ENCODE data around the gene RPRD1B. TPM values are rescaled to one million over a fixed set of nuclear protein-coding genes. Genes with fewer than 3 reads are reported as not detected.

The RPRD1B gene
- polyA plus RNA-seq, 1 of the 3 experiments (the other 2 are of a cell fraction), result 11.8 TPM

GRCh38 chr20:38063911-38064530 is 30.5 kb downstream of the RPRD1B start:
- no peak for DNase-seq
- H3K79me2 ChIP-seq (ENCODE audit: insufficient read depth), result no peaks in the 10 kb centered on the region
- peaks cover 0 to 20% of the 10 kb centered on the region in 2 experiments; a peak in 2 of 4 replicates for H3K4me1 ChIP-seq (ENCODE audit: control insufficient read depth in 1 of 2, insufficient read depth in 2 of 2, low read depth in 1 of 2, low read length in 1 of 2)
- no peak overlapping the region for H3K9ac ChIP-seq
- 95% methylated on average over 7 of the region's 7 CpGs for WGBS (ENCODE audit: low lambda C conversion rate)
- H3K9me3 ChIP-seq, result no peaks in the 10 kb centered on the region
- peaks cover 84 to 88% of the 10 kb centered on the region in 2 experiments for H3K36me3 ChIP-seq (replicated peaks in 1 of 2; ENCODE audit: control insufficient read depth in 1 of 2, insufficient read depth in 2 of 2, low read length in 1 of 2)
- CTCF ChIA-PET, result interaction anchor here (1.1 to 32.1 kb wide), 6 partner anchors 10 to 499 kb away, joined by 3 to 725 read pairs (median 9); no protein-coding TSS in a partner anchor
- H3K27ac ChIP-seq (ENCODE audit: low read depth in 2 of 2, low read length in 1 of 2), result peak overlapping the region in 1 of 2 experiments; percentile 9; a peak in 1 of 4 replicates
- H3F3A ChIP-seq (replicated peaks; ENCODE audit: insufficient read depth), result no peaks in the 10 kb centered on the region
- H3K9me2 ChIP-seq, result no peaks in the 10 kb centered on the region
- H3K4me2 ChIP-seq, result no peak overlapping the region
- no peak overlapping the region for H2AFZ ChIP-seq (ENCODE audit: low read depth)
- TF ChIP-seq TCF12 (IDR thresholded peaks at IDR 0.05) (no peak), ELF1 (IDR thresholded peaks at IDR 0.05) (no peak), USF1 (IDR thresholded peaks at IDR 0.05; ENCODE audit: borderline replicate concordance, low read depth) (no peak), NRF1 (IDR thresholded peaks at IDR 0.05; ENCODE audit: low read depth, low read length) (no peak), FOXM1 (IDR thresholded peaks at IDR 0.05; ENCODE audit: low read depth) (no peak), CHD2 (IDR thresholded peaks at IDR 0.05; ENCODE audit: low read length, partially characterized antibody) (no peak), MAX (IDR thresholded peaks at IDR 0.05; ENCODE audit: low read depth) (no peak), MXI1 (IDR thresholded peaks at IDR 0.05; ENCODE audit: low read depth, low read length) (no peak), FOSL2 (IDR thresholded peaks at IDR 0.05; ENCODE audit: borderline replicate concordance, low read depth) (no peak)
- TF ChIP-seq, protein P1, sequence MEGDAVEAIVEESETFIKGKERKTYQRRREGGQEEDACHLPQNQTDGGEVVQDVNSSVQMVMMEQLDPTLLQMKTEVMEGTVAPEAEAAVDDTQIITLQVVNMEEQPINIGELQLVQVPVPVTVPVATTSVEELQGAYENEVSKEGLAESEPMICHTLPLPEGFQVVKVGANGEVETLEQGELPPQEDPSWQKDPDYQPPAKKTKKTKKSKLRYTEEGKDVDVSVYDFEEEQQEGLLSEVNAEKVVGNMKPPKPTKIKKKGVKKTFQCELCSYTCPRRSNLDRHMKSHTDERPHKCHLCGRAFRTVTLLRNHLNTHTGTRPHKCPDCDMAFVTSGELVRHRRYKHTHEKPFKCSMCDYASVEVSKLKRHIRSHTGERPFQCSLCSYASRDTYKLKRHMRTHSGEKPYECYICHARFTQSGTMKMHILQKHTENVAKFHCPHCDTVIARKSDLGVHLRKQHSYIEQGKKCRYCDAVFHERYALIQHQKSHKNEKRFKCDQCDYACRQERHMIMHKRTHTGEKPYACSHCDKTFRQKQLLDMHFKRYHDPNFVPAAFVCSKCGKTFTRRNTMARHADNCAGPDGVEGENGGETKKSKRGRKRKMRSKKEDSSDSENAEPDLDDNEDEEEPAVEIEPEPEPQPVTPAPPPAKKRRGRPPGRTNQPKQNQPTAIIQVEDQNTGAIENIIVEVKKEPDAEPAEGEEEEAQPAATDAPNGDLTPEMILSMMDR (IDR thresholded peaks at IDR 0.05), result no peak
- TF ChIP-seq, protein P2, sequence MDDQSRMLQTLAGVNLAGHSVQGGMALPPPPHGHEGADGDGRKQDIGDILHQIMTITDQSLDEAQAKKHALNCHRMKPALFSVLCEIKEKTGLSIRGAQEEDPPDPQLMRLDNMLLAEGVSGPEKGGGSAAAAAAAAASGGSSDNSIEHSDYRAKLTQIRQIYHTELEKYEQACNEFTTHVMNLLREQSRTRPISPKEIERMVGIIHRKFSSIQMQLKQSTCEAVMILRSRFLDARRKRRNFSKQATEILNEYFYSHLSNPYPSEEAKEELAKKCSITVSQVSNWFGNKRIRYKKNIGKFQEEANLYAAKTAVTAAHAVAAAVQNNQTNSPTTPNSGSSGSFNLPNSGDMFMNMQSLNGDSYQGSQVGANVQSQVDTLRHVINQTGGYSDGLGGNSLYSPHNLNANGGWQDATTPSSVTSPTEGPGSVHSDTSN (IDR thresholded peaks at IDR 0.05), result no peak
- POLR2A ChIA-PET, result no interaction called here
- H3K4me3 ChIP-seq (ENCODE audit: low read depth in 2 of 2, low read length in 1 of 2), result no peak overlapping the region
- H4K20me1 ChIP-seq (ENCODE audit: insufficient read depth), result no peaks in the 10 kb centered on the region
- H3K27me3 ChIP-seq (ENCODE audit: insufficient read depth), result no peaks in the 10 kb centered on the region

GRCh38 chr20:38065764-38066375 is 32.3 kb downstream of the RPRD1B start:
- H3K4me2 ChIP-seq, result no peak overlapping the region
- H3K27me3 ChIP-seq (ENCODE audit: insufficient read depth), result no peaks in the 10 kb centered on the region
- no peaks in the 10 kb centered on the region for H3K9me2 ChIP-seq
- no peak overlapping the region for H3K4me3 ChIP-seq (ENCODE audit: low read depth in 2 of 2, low read length in 1 of 2)
- no peak overlapping the region for H2AFZ ChIP-seq (ENCODE audit: low read depth)
- H3K27ac ChIP-seq (ENCODE audit: low read depth in 2 of 2, low read length in 1 of 2), result peak overlapping the region in 1 of 2 experiments; percentile 29; a peak in 2 of 4 replicates
- H3K9me3 ChIP-seq, result no peaks in the 10 kb centered on the region
- H3K79me2 ChIP-seq (ENCODE audit: insufficient read depth), result no peaks in the 10 kb centered on the region
- peaks cover 0 to 20% of the 10 kb centered on the region in 2 experiments; a peak in 2 of 4 replicates for H3K4me1 ChIP-seq (ENCODE audit: control insufficient read depth in 1 of 2, insufficient read depth in 2 of 2, low read depth in 1 of 2, low read length in 1 of 2)
- 97% methylated on average over 10 of the region's 10 CpGs for WGBS (ENCODE audit: low lambda C conversion rate)
- H3F3A ChIP-seq (replicated peaks; ENCODE audit: insufficient read depth), result no peaks in the 10 kb centered on the region
- POLR2A ChIA-PET, result no interaction called here
- no peak for DNase-seq
- H3K36me3 ChIP-seq (replicated peaks in 1 of 2; ENCODE audit: control insufficient read depth in 1 of 2, insufficient read depth in 2 of 2, low read length in 1 of 2), result peaks cover 82 to 89% of the 10 kb centered on the region in 2 experiments
- TF ChIP-seq, protein P3, sequence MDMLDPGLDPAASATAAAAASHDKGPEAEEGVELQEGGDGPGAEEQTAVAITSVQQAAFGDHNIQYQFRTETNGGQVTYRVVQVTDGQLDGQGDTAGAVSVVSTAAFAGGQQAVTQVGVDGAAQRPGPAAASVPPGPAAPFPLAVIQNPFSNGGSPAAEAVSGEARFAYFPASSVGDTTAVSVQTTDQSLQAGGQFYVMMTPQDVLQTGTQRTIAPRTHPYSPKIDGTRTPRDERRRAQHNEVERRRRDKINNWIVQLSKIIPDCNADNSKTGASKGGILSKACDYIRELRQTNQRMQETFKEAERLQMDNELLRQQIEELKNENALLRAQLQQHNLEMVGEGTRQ (IDR thresholded peaks at IDR 0.05; ENCODE audit: borderline replicate concordance, low read depth, low read length), result no peak
- TF ChIP-seq GABPA (IDR thresholded peaks at IDR 0.05; ENCODE audit: low read depth) (no peak), FOXM1 (IDR thresholded peaks at IDR 0.05; ENCODE audit: low read depth) (no peak), FOSL2 (IDR thresholded peaks at IDR 0.05; ENCODE audit: borderline replicate concordance, low read depth) (no peak), MEF2A (IDR thresholded peaks at IDR 0.05; ENCODE audit: borderline replicate concordance, low read depth) (no peak), USF1 (IDR thresholded peaks at IDR 0.05; ENCODE audit: borderline replicate concordance, low read depth) (no peak)
- TF ChIP-seq, protein P4, sequence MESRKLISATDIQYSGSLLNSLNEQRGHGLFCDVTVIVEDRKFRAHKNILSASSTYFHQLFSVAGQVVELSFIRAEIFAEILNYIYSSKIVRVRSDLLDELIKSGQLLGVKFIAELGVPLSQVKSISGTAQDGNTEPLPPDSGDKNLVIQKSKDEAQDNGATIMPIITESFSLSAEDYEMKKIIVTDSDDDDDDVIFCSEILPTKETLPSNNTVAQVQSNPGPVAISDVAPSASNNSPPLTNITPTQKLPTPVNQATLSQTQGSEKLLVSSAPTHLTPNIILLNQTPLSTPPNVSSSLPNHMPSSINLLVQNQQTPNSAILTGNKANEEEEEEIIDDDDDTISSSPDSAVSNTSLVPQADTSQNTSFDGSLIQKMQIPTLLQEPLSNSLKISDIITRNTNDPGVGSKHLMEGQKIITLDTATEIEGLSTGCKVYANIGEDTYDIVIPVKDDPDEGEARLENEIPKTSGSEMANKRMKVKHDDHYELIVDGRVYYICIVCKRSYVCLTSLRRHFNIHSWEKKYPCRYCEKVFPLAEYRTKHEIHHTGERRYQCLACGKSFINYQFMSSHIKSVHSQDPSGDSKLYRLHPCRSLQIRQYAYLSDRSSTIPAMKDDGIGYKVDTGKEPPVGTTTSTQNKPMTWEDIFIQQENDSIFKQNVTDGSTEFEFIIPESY (IDR thresholded peaks at IDR 0.05; ENCODE audit: borderline replicate concordance, low read depth), result no peak
- no peak overlapping the region for H3K9ac ChIP-seq
- CTCF ChIA-PET, result interaction anchor here (1.3 to 32.1 kb wide), 9 partner anchors 8 to 256 kb away, joined by 3 to 725 read pairs (median 9); partner anchors contain the start of gene TGM2
- H4K20me1 ChIP-seq (ENCODE audit: insufficient read depth), result no peaks in the 10 kb centered on the region
